K562 (cell line): Measurements from ENCODE around the gene MAP2K7. TPM values are rescaled to one million over a fixed set of nuclear protein-coding genes. Genes with fewer than 3 reads are reported as not detected.

Experiments used
- ATF7 ChIP-seq: fragments of 450-650 bp; IDR thresholded peaks from 2 replicates; pipeline ENCODE4 v1.7.1; 2014; ENCODE audit warnings: mild to moderate bottlenecking, moderate library complexity
- BHLHE40 ChIP-seq: IDR thresholded peaks from 2 replicates; pipeline ENCODE4 v1.6.1; 2011; ENCODE audit warnings: low read length, improper control_type of control experiment
- CC2D1A ChIP-seq: fragments of 450-650 bp; IDR thresholded peaks from 2 replicates; pipeline ENCODE4 v1.6.1; 2017; ENCODE audit warnings: mild to moderate bottlenecking
- CCNT2 ChIP-seq: IDR thresholded peaks from 2 replicates; pipeline ENCODE4 v1.6.1; 2011; ENCODE audit warnings: borderline replicate concordance, low read depth, mild to moderate bottlenecking, moderate library complexity, mixed read lengths, low read length; ENCODE audit not compliant: insufficient read length; ENCODE audit errors: extremely low read depth
- CTCFL ChIP-seq: IDR thresholded peaks from 2 replicates; pipeline ENCODE4 v1.6.1; 2011; ENCODE audit warnings: borderline replicate concordance, low read depth, mild to moderate bottlenecking, moderate library complexity, low read length; ENCODE audit not compliant: insufficient read depth, poor library complexity, severe bottlenecking
- ESRRA ChIP-seq: fragments of 450-650 bp; IDR thresholded peaks from 2 replicates; pipeline ENCODE4 v1.6.1; 2014; ENCODE audit warnings: low read depth, mild to moderate bottlenecking, moderate library complexity, borderline replicate concordance
- ETV5 ChIP-seq: sonication (generic); formaldehyde crosslinking; IDR thresholded peaks from 2 replicates; pipeline ENCODE4 v1.4.0; 2020; ENCODE audit warnings: low read depth, mild to moderate bottlenecking, missing genetic modification reagents
- GTF2E2 ChIP-seq: fragments of 200-800 bp; sonication (Bioruptor generic); IDR thresholded peaks from 2 replicates; pipeline ENCODE4 v1.6.1; 2016; ENCODE audit warnings: missing genetic modification characterization, missing compliant biosample characterization
- GTF2F1 ChIP-seq: IDR thresholded peaks from 2 replicates; pipeline ENCODE4 v1.6.1; 2011; ENCODE audit warnings: low read depth, low read length, improper control_type of control experiment
- NCOR1 ChIP-seq: fragments of 450-650 bp; IDR thresholded peaks from 2 replicates; pipeline ENCODE4 v1.6.1; 2016; ENCODE audit warnings: mild to moderate bottlenecking, moderate library complexity
- NR2C2 ChIP-seq, 2 experiments: fragments of 200-800 bp in 1 of 2; sonication (Bioruptor generic) in 1 of 2; sonication (generic) in 1 of 2; formaldehyde crosslinking in 1 of 2; IDR thresholded peaks; 2 replicates each; pipeline versions ENCODE4 v1.6.1 to v1.8.0; 2016 to 2022; ENCODE audit warnings: mild to moderate bottlenecking in 1 of 2, missing compliant biosample characterization in 1 of 2, missing genetic modification characterization in 1 of 2, missing genetic modification reagents in 1 of 2
- PHF20 ChIP-seq: fragments of 450-650 bp; IDR thresholded peaks from 2 replicates; pipeline ENCODE4 v1.6.1; 2018; ENCODE audit not compliant: partially characterized antibody
- RBBP5 ChIP-seq: fragments of 200-600 bp; sonication (generic); IDR thresholded peaks from 2 replicates; pipeline ENCODE4 v1.6.1; 2012; ENCODE audit warnings: borderline replicate concordance, mild to moderate bottlenecking, low read length, control low read depth, inconsistent platforms; ENCODE audit not compliant: insufficient read depth, poor library complexity, severe bottlenecking
- RBM25 ChIP-seq: fragments of 200-400 bp; formaldehyde crosslinking; IDR thresholded peaks from 2 replicates; pipeline ENCODE4 v1.6.1; 2018; ENCODE audit warnings: low read length, low read depth, moderate library complexity; ENCODE audit not compliant: severe bottlenecking
- RBM34 ChIP-seq: fragments of 200-400 bp; formaldehyde crosslinking; IDR thresholded peaks from 2 replicates; pipeline ENCODE4 v1.6.1; 2018; ENCODE audit warnings: low read length, borderline replicate concordance; ENCODE audit not compliant: insufficient read depth
- SRF ChIP-seq, 2 experiments: fragments of 250-450, 450-650 bp in 1 of 2; sonication (Bioruptor Pico) in 1 of 2; sonication (generic) in 1 of 2; formaldehyde crosslinking; IDR thresholded peaks; 2 replicates each; pipeline versions ENCODE4 v1.5.0 to v1.5.1; 2020 to 2022; ENCODE audit warnings: mild to moderate bottlenecking in 1 of 2, missing genetic modification reagents in 1 of 2
- TCF7L2 ChIP-seq: fragments of 150-350 bp; IDR thresholded peaks from 2 replicates; pipeline ENCODE4 v1.6.1; 2016; ENCODE audit warnings: low read depth, mild to moderate bottlenecking, low read length, moderate library complexity
- ZBTB11 ChIP-seq, 3 experiments: fragments of 200-800 bp in 1 of 3; fragments of 250-450 bp in 1 of 3; fragments of 450-650 bp in 1 of 3; sonication (Bioruptor Pico) in 1 of 3; sonication (Bioruptor generic) in 1 of 3; formaldehyde crosslinking in 1 of 3; IDR thresholded peaks; 2 replicates each; pipeline versions ENCODE4 v1.6.1 to v1.8.0; 2016 to 2022; ENCODE audit warnings: mild to moderate bottlenecking in 2 of 3, missing genetic modification characterization in 2 of 3, missing compliant biosample characterization in 1 of 3, moderate library complexity in 1 of 3
- ZFX ChIP-seq: sonication (generic); formaldehyde crosslinking; IDR thresholded peaks from 2 replicates; pipeline ENCODE4 v1.8.0; 2022; ENCODE audit warnings: mild to moderate bottlenecking, missing genetic modification reagents, moderate library complexity
- ZKSCAN1 ChIP-seq: fragments of 150-350 bp; IDR thresholded peaks from 2 replicates; pipeline ENCODE4 v1.6.1; 2016; ENCODE audit warnings: low read depth, low read length
- polyA plus RNA-seq, 8 experiments: library from polyadenylated mRNA; depleted of rRNA in 4 of 8; stranded (reverse) in 5 of 8; unstranded in 3 of 8; fragments of >200 nt; fragmentation: Nextera tagmentation in 2 of 8; fragmentation: Illumina TruSeq in 1 of 8; extraction: Ambion mirVana in 2 of 8; extraction: Trizol in 1 of 8; gene quantifications; 2 replicates each; pipeline versions ENCODE4 v1.2.1 to v1.2.3, GENCODE V29; 2011 to 2014; ENCODE audit warnings: inconsistent platforms in 1 of 8, missing spikeins in 1 of 8
- total RNA-seq, 7 experiments: library from RNA; depleted of rRNA in 6 of 7; stranded (reverse); fragments of >200 nt in 6 of 7; fragmentation: Illumina TruSeq in 2 of 7; extraction: Trizol in 2 of 7; gene quantifications; 2 replicates each; pipeline versions ENCODE4 v1.2.1 to v1.2.3, GENCODE V29; 2011 to 2021; ENCODE audit warnings: low replicate concordance in 1 of 7

MAP2K7 gene
- total and polyA plus RNA-seq, 9 of the 15 experiments (the other 6 are each of a cell fraction or from before 2014, with no cell fraction given), result 0.51 to 45.8 (median 14.1) TPM

GRCh38 chr19:7919610-7920518 is 16.2 kb downstream of the MAP2K7 start, which contains the start of gene SNAPC2 (continued):
- TF ChIP-seq SRF (CRISPR knock-in tag; IDR thresholded peaks at IDR 0.05) (peak in 1 of 2 experiments; percentile 48; a peak in 1 of 4 replicates), BHLHE40 (peak; percentile 46), ETV5 (peak; percentile 79; the same call in 1 of the 2 replicates), ATF7 (peak; percentile 79), RBM25 (peak; percentile 94), TCF7L2 (no peak), GTF2F1 (0 out of 2 replicates have a peak, but pooled peaks have one; percentile 39), RBM34 (peak; percentile 95; the same call in 1 of the 2 replicates), ZFX (peak; percentile 37; the same call in 1 of the 2 replicates), PHF20 (peak; percentile 16), CTCFL (peak; percentile 93), NCOR1 (no peak), CC2D1A (no peak), ESRRA (peak; percentile 77), RBBP5 (peak; percentile 70), ZBTB11 (CRISPR knock-in tag; IDR thresholded peaks at IDR 0.05) (peak in 1 of 3 experiments; percentile 14; a peak in 1 of 6 replicates), ZKSCAN1 (peak; percentile 91), CCNT2 (peak; percentile 68), NR2C2 (CRISPR knock-in tag; IDR thresholded peaks at IDR 0.05) (no peak), NR2C2 (tag; IDR thresholded peaks at IDR 0.05) (peak; percentile 81), GTF2E2 (tag) (peak; percentile 7; the same call in 1 of the 2 replicates)
